ENCODE data around the gene RBM20. TPM values are rescaled to one million over a fixed set of nuclear protein-coding genes. Genes with fewer than 3 reads are reported as not detected.

The RBM20 gene
- total and polyA plus RNA-seq, 10 of the 15 experiments (the other 5 are each of a cell fraction or from before 2014, with no cell fraction given) = 0.04 to 0.26 (median 0.15) TPM

DNA sequence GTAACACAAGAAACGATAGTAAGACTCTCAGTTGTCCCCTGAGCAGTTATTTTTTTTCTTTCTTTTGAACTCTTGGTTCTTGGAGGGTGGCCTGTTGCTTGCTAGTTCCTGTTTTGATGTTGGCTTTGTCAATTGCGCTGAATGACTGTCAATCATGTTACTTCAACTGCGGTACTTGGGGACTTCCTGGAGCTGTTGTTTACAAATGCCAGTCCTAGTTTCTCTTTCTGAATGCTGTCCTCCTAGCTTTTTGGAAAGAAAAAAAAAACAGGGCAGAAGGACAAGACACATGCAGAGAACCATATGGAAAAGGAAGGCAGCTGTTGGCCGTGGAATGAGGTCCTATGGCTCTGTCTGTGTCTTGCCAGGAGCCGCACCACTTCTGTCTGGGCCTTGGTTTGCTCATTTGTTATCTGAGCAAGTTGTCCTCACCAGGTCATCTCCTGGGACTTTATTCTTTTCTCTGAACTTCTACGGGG lies 220.6 kb downstream of the RBM20 start (continued):
- TF ChIP-seq, protein P1, sequence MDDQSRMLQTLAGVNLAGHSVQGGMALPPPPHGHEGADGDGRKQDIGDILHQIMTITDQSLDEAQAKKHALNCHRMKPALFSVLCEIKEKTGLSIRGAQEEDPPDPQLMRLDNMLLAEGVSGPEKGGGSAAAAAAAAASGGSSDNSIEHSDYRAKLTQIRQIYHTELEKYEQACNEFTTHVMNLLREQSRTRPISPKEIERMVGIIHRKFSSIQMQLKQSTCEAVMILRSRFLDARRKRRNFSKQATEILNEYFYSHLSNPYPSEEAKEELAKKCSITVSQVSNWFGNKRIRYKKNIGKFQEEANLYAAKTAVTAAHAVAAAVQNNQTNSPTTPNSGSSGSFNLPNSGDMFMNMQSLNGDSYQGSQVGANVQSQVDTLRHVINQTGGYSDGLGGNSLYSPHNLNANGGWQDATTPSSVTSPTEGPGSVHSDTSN (IDR thresholded peaks at IDR 0.05; ENCODE audit: insufficient replicate concordance, low read depth, low read length) = peak; percentile 97
- TF ChIP-seq ZBED1 (IDR thresholded peaks at IDR 0.05; ENCODE audit: borderline replicate concordance) = no peak
- TF ChIP-seq POU2F2 (IDR thresholded peaks at IDR 0.05; ENCODE audit: borderline replicate concordance, low read depth, low read length) = peak; percentile 56; the same call in 1 of the 3 replicates
- TF ChIP-seq, protein P2, sequence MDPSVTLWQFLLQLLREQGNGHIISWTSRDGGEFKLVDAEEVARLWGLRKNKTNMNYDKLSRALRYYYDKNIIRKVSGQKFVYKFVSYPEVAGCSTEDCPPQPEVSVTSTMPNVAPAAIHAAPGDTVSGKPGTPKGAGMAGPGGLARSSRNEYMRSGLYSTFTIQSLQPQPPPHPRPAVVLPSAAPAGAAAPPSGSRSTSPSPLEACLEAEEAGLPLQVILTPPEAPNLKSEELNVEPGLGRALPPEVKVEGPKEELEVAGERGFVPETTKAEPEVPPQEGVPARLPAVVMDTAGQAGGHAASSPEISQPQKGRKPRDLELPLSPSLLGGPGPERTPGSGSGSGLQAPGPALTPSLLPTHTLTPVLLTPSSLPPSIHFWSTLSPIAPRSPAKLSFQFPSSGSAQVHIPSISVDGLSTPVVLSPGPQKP (IDR thresholded peaks at IDR 0.05; ENCODE audit: low read depth, low read length) = 0 out of 2 replicates have a peak, but pooled peaks have one; percentile 14

DNA sequence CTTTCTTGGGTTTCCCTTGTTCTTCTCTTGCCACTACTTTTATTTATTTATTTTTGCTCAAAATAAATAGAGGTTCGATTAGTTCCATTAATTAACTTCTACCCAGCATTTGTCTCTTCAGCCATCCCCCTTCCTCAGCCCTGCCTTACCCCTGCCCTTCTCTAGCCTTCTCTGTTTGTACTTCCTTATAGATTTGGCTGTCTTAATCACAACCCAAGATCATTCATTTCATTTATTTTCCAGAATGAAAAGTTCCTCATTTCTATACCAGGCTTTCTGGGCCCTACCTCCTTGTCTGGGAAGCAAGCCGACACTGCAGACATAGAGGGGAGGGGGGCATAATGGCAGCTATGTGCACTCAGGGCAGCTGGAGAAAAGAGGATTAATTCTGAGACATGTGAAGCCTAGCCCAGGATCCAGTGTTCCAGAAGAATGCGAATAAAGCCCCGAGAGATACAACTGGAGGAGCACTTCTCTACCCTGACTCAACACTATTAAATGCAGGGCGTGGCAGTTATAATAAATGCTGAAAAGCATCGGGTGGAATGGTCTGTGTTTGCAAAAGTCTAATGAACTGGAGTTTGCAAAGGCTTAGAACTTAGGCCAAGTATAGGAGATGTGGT lies 221.2 kb downstream of the RBM20 start:
- H3K4me3 ChIP-seq = peak overlapping the region; percentile 62; the same call in 1 of the 2 replicates
- 9% methylated on average over 6 of the region's 6 CpGs for WGBS (ENCODE audit: insufficient coverage, insufficient replicate concordance, low lambda C conversion rate, missing lambda C conversion rate)
- peaks cover 12% of the 10 kb centered on the region for H3K79me2 ChIP-seq (ENCODE audit: control insufficient read depth, insufficient read depth, low read length)
- no peaks in the 10 kb centered on the region for H3K27me3 ChIP-seq (replicated peaks in 1 of 2; ENCODE audit: control insufficient read depth in 2 of 2, insufficient read depth in 2 of 2, low read length in 1 of 2)
- ChIA-PET CTCF (interaction anchor here (0.7 to 5.2 kb wide), 9 partner anchors 12 to 119 kb away, joined by 3 to 53 read pairs (median 5); no protein-coding TSS in a partner anchor), POLR2A (interaction anchor here (0.7 to 5.2 kb wide), 21 partner anchors 13 to 193 kb away, joined by 3 to 78 read pairs (median 5); partner anchors contain the start of genes BBIP1 and SHOC2), RAD21 (ENCODE audit: unreplicated experiment) (interaction anchor here (0.7 to 5.3 kb wide), 19 partner anchors 11 to 954 kb away, joined by 3 to 138 read pairs (median 5); partner anchors contain the start of genes BBIP1 and SHOC2), SMC1A (ENCODE audit: uncharacterized antibody, unreplicated experiment) (interaction anchor here (0.6 to 5.1 kb wide), 27 partner anchors 7 to 315 kb away, joined by 3 to 139 read pairs (median 4); partner anchors contain the start of genes BBIP1 and SHOC2)
- H2AFZ ChIP-seq (ENCODE audit: control insufficient read depth, low read depth, low read length) = peak overlapping the region; percentile 24; the same call in 1 of the 2 replicates
- BruUV-seq (replicated peaks) = no TSS peak
- ATAC-seq (peak; percentile 3), FAIRE-seq (no peak), DNase-seq (ENCODE audit: low read depth, low spot score) (no peak)
- peak overlapping the region; percentile 99 for H3K27ac ChIP-seq (ENCODE audit: control insufficient read depth, insufficient read depth)
- in situ Hi-C loops (cut with MboI) (no loop called here), intact Hi-C loops (cut with micrococcal nuclease; ENCODE audit: unreplicated experiment) (loop anchor here (2.0 to 5.0 kb wide), 2 partner anchors 54 to 788 kb away; partner anchors contain the start of genes BBIP1 and SHOC2)
- H4K20me1 ChIP-seq (ENCODE audit: control insufficient read depth, insufficient read depth) = no peaks in the 10 kb centered on the region
- H3K9me3 ChIP-seq (replicated peaks; ENCODE audit: control insufficient read depth, insufficient read depth, low read length) = no peaks in the 10 kb centered on the region
- no peaks in the 10 kb centered on the region for H3K36me3 ChIP-seq (ENCODE audit: control insufficient read depth in 2 of 2, insufficient read depth in 2 of 2, low read length in 1 of 2)
- H3K4me1 ChIP-seq (ENCODE audit: control insufficient read depth, insufficient read depth, low read length) = peaks cover 93% of the 10 kb centered on the region
- H3K4me2 ChIP-seq (ENCODE audit: control insufficient read depth, insufficient read depth) = peak overlapping the region; percentile 91
- peak; percentile 2; the same call in 1 of the 2 replicates for TF ChIP-seq CHD1 (IDR thresholded peaks at IDR 0.05; ENCODE audit: low read depth, low read length)
- TF ChIP-seq SPI1 (IDR thresholded peaks at IDR 0.05; ENCODE audit: borderline replicate concordance, insufficient read depth, low read depth, low read length) = no peak
- H3K9ac ChIP-seq (ENCODE audit: control insufficient read depth, insufficient read depth, low read length) = peak overlapping the region; percentile 80

All from GM12878 (cell line).